GM12865 (cell line): ENCODE results near the gene SDHB.

ENCODE experiments used
- DNase-seq: peaks from one replicate; pipeline ENCODE4 v3.0.0; 2010; ENCODE audit warnings: low read depth
- H3K4me3 ChIP-seq: 2 replicates; pipeline ENCODE4 v1.5.1; 2011; ENCODE audit warnings: mild to moderate bottlenecking, low read depth, low read length, control low read depth
- CTCF ChIP-seq: IDR thresholded peaks from 2 replicates; pipeline ENCODE4 v1.5.1; 2011; ENCODE audit warnings: low read length, control low read depth, low read depth, inconsistent platforms; ENCODE audit not compliant: insufficient read depth; ENCODE audit errors: missing control alignments

SDHB gene

GRCh38 chr1:16978567-16979474 lies 75.0 kb downstream of the SDHB start:
- no peak overlapping the region for H3K4me3 ChIP-seq
- no peak for TF ChIP-seq CTCF
- no peak for DNase-seq

GRCh38 chr1:16978139-16978538 lies 75.7 kb downstream of the SDHB start:
- TF ChIP-seq CTCF, result no peak
- no peak overlapping the region for H3K4me3 ChIP-seq

GRCh38 chr1:16977377-16977776 lies 76.5 kb downstream of the SDHB start:
- no peak for DNase-seq

More at GRCh38 chr1:16978139-16978538, 75.7 kb downstream of the SDHB start:
- no peak for DNase-seq

GRCh38 chr1:16976966-16977365 lies 76.9 kb downstream of the SDHB start:
- DNase-seq, result no peak
- no peak for TF ChIP-seq CTCF
- no peak overlapping the region for H3K4me3 ChIP-seq

More at GRCh38 chr1:16977377-16977776, 76.5 kb downstream of the SDHB start:
- TF ChIP-seq CTCF, result no peak
- no peak overlapping the region for H3K4me3 ChIP-seq

- no peak overlapping the region for H3K4me3 ChIP-seq
- no peak for DNase-seq
- no peak for TF ChIP-seq CTCF
Measured at GRCh38 chr1:16975838-16976237, 78.0 kb downstream of the SDHB start.

- no peak for DNase-seq
- no peak overlapping the region for H3K4me3 ChIP-seq
- TF ChIP-seq CTCF, result no peak
Measured at GRCh38 chr1:16975211-16975610, 78.6 kb downstream of the SDHB start.
